Hepatocyte (in vitro differentiated cells): Measurements from ENCODE around the gene RAB8A.

Experiments
- EZH2phosphoT487 ChIP-seq: fragments of 200-600 bp; sonication (generic); IDR thresholded peaks from one replicate; pipeline ENCODE4 v1.6.1; 2018; ENCODE audit warnings: antibody characterized with exemption, mild to moderate bottlenecking, low read depth, moderate library complexity; ENCODE audit not compliant: unreplicated experiment, severe bottlenecking
- TF ChIP-seq, protein P1 (sequence below): fragments of 200-600 bp; sonication (generic); IDR thresholded peaks from 2 replicates; pipeline ENCODE4 v1.5.1; 2016; ENCODE audit warnings: antibody characterized with exemption, mild to moderate bottlenecking; ENCODE audit not compliant: poor library complexity

GRCh38 chr19:16091546-16092475 lies 19.9 kb upstream of the RAB8A start:
- TF ChIP-seq, protein P1, sequence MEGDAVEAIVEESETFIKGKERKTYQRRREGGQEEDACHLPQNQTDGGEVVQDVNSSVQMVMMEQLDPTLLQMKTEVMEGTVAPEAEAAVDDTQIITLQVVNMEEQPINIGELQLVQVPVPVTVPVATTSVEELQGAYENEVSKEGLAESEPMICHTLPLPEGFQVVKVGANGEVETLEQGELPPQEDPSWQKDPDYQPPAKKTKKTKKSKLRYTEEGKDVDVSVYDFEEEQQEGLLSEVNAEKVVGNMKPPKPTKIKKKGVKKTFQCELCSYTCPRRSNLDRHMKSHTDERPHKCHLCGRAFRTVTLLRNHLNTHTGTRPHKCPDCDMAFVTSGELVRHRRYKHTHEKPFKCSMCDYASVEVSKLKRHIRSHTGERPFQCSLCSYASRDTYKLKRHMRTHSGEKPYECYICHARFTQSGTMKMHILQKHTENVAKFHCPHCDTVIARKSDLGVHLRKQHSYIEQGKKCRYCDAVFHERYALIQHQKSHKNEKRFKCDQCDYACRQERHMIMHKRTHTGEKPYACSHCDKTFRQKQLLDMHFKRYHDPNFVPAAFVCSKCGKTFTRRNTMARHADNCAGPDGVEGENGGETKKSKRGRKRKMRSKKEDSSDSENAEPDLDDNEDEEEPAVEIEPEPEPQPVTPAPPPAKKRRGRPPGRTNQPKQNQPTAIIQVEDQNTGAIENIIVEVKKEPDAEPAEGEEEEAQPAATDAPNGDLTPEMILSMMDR: no peak
- TF ChIP-seq EZH2phosphoT487: no peak
